DND-41 (cell line): ENCODE results near the gene CNTNAP5.

Experiments used
- EZH2 ChIP-seq: IDR thresholded peaks from 3 replicates; pipeline ENCODE4 v1.6.1; 2012; ENCODE audit warnings: borderline replicate concordance, low read depth, mild to moderate bottlenecking, moderate library complexity, low read length, inconsistent platforms; ENCODE audit not compliant: severe bottlenecking
- TF ChIP-seq, protein P1 (sequence below): IDR thresholded peaks from 2 replicates; pipeline ENCODE4 v1.5.1; 2012; ENCODE audit warnings: borderline replicate concordance, low read length, moderate library complexity, mild to moderate bottlenecking; ENCODE audit not compliant: poor library complexity, severe bottlenecking; ENCODE audit errors: extremely low read depth

DNA sequence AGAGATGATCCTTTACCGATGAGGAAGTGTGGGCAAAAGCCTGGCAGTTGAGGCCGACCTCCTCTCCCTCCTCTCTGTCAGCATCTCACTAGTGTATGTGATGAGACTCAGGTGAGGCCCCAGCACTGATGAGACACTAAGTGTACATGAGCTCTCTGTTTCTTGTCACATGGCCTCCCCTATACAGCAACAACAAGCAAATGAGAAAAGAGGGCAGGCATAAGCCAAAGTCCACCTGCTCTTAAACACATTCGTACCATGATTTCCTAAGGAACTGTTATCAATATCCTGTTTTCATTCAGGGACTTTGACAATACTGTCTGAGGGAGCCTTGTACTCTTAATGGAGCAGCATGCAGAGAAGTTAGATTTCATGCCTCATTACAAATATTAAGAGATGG is 113.0 kb downstream of the CNTNAP5 start:
- TF ChIP-seq, protein P1, sequence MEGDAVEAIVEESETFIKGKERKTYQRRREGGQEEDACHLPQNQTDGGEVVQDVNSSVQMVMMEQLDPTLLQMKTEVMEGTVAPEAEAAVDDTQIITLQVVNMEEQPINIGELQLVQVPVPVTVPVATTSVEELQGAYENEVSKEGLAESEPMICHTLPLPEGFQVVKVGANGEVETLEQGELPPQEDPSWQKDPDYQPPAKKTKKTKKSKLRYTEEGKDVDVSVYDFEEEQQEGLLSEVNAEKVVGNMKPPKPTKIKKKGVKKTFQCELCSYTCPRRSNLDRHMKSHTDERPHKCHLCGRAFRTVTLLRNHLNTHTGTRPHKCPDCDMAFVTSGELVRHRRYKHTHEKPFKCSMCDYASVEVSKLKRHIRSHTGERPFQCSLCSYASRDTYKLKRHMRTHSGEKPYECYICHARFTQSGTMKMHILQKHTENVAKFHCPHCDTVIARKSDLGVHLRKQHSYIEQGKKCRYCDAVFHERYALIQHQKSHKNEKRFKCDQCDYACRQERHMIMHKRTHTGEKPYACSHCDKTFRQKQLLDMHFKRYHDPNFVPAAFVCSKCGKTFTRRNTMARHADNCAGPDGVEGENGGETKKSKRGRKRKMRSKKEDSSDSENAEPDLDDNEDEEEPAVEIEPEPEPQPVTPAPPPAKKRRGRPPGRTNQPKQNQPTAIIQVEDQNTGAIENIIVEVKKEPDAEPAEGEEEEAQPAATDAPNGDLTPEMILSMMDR: no peak
- TF ChIP-seq EZH2: no peak
